HPDE6-E6E7 (cell line): ENCODE results near the gene KCNH3.
"Not testable (repeated sequence)": the region's sequence is repeated elsewhere in the genome, so short reads cannot be mapped to it uniquely, and the experiment has no call there.

Experiments used
- DNase-seq: peaks from one replicate; pipeline ENCODE4 v3.0.0; 2011; ENCODE audit warnings: missing footprints; ENCODE audit errors: extremely low spot score

KCNH3 gene

DNA sequence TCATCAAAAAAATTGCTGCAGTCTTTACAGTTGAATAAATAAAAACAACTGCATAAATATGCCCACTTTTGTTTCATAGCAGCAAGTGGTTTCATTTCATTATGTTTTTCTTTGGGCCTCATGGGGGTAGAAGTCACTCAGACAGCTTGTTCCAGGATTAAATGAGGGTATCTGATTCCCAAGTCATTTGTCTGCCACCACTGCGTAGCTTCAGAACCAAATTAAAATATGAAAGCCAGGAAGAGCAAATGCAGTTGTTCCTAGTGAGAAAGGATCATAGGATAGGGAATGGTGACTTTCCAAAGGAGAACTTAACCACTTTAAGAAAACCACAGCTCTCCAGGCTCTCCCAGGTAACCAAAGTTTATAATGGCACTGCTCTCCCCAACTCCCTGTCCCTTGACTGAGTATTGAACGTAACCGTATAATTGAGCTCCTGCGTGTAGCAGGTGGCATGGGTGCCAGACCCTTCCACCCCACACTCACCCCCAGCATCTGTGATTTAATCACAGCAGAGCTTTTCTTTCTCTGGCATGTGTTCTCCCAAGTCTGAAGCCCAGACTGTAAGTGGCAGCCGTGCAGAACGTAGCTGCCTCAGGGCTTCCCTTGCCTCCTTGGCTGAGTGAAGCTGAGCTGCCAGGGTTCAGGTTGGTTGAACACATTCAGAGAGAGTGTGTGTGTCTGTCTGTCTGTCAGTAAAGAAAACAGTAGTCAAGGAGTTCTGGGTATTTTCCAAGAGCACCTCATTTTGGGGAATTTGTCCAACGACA is 11.3 kb upstream of the KCNH3 start:
- no peak for DNase-seq

- no peak for DNase-seq
Observed at GRCh38 chr12:49529414-49529813, 9.4 kb upstream of the KCNH3 start.

DNA sequence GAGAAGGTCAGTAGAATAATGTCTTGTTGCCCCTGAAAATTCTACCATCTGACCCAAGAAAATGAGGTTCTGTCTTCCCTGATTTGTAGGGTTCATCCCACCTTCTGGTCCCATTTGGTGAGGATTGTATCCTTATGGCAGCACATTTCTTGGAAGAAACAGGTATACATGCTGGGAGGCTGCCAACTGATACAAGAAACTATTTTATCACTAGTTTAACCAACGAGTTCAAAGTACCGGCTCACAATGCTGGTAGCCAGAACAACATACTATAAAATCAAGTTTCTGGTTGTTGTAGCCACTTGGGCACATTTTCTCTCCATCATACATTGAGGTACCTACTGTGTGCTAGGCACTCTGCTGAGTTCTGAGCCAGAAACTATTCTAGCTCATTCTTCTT is 7.1 kb upstream of the KCNH3 start:
- DNase-seq: no peak

DNA sequence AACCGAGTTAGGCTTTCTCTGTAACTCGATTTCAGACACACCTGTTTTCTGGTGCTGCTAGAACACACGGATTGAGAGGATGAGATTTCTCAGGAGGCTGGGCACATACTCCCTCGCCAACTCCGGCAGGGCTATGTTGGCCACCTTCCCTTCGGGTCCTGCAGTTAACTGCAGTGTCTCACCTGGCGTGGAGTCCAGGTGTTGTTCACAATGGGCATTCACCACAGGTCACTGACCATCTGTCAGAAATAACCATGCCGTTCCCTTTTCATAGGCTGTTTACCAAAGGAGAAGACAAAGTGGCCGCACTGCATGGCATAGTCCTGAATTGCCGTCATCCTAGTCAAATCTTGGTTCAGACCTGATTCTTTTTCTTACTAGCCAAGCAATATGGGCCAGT is 5.5 kb upstream of the KCNH3 start:
- DNase-seq: no peak

DNA sequence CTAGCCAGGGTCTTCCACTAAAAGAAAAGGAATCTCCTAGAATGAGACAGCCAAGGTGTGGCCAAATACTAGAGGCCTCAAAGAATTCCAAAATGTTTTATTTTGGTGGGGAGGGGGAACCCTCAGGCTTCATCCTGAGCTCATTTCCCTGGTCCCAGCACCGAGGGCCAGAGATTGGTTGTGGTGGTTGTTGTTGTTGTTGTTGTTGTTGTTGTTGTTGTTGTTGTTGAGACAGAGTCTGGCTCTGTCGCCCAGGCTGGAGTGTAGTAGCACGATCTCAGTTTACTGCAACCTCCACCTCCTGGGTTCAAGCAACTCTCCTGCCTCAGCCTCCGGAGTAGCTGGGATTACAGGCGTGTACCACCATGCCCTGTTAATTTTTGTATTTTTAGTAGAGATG is 4.7 kb upstream of the KCNH3 start:
- not testable (repeated sequence) for DNase-seq

GRCh38 chr12:49534731-49535278 is 4.0 kb upstream of the KCNH3 start:
- no peak for DNase-seq

DNA sequence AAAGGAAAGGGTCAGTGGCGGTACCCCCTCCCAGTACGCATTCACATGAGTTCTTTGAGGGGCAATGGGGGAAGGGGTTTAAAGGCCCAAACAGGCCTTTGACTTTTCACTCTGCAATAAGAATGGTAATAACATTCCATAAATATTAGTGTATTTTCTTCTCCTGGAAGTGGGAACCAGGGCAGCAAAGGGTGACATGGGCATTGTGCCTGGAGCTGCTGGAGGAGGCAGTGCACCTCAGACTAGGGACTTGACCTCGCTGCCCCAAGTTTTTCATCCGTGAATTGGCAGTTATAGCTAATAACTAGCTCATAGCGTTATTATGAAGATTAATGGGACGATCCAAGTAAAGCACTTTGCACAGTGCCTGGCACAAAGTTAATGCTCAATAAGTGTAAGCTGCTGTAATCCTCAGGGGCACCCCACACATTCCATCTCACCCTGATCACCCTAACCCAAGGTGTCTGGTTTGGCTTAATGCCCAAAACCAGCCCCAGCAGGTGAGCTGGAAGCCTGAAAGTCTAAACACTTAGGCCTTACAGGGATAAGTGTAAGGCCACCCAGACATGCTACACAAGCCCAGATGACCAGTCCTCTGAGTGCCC is 2.8 kb upstream of the KCNH3 start:
- no peak for DNase-seq

DNA sequence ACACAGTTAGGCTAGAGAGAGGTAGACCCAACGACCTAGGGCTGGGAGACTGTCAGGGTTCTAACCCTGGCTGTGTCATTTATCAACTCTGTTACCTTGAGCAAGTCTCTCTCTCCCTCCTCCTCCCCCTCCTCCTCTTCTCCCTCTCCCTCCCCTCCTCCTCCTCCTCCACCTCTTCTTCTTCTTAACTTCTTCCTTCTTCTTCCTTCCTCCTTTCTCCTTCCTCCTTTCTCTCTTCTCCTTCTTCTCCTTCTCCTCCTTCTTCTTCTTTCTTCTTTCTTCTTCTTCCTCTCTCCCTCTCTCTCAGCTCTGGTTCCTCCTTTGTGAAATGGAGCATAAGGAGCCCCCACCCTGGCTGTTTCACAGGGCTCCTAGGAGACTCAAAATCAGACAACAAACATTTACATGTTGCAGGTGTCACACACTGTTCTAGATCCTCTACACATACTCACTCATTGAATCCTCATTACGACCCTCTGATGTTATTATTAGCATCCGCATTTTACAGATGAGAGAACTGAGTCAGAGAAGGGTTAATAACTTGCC is 2.2 kb upstream of the KCNH3 start:
- DNase-seq: no peak

- no peak for DNase-seq
Observed at GRCh38 chr12:49537231-49537751, 1.5 kb upstream of the KCNH3 start.

DNA sequence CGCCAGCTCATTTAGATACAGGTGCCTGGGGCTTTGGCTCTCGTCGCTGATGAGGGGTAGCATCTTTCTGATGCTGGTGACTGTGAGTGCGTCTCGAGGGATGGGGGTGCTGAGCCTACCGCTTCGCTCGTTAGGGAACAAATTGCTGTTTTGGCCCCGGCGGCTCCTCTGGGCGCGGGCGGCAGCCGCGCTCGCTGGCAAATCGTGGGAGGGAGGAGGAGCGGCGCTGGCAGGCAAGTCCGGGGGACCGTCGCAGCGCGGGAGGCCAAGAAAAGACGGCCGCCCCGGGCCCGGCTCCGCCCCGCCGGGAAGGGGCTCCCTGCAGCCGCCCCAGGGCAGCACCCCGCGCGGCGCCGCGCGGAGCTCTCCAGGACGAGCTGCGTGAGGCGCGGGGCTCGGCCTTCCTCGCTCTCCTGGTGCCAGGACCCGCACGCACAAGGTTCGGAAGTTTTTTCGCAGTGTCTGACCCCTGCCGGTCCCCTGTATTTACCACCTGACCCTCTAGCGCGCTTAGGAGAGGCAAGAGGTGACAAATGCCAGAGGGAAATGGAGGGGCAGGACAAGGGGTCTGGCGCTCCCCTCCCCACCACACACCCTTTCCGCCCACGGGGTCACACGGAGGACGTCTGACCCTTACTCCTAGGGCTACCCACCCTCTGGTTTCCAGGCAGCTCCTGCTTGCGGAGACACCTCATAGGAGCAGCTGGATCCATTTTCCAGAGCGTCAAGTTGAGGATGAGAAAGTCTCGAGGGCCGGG is 899 bp upstream of the KCNH3 start:
- no peak for DNase-seq

DNA sequence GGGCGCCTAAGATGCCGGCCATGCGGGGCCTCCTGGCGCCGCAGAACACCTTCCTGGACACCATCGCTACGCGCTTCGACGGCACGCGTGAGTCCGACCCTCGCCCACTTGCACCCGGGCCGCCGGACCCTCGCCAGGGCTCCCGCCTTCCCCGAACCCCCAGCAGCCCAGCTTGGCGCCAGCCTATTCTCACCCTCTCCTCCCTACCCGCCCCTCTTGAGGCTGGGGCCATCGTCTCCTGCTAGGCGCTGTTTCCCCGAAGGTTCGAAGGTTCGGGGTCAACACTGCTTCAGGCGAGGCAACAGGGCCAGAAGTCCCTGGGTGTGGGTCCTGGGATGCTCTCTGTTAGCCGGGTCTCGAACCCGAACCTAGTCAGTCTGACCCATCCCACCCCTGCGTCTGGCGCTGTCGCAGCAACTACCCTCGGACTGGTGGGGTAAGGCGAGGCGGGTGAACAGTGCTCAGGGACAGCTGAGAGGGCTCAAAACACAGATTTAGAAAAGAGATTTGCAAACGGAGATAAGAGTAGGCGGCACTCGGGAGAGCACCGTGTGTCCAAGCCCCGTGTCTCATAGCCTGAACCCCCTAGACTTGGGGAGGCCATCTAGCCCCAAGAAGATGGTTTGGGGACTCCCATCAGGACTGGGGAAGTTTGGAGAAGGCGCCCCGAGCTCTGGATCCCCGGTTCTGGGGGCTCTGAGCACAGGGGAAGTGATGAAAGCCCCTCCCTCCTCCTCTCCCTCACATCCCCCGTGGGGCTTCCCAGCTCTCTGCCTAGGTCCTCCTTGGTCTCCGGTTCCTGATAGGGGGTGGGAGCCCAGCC is 787 bp downstream of the KCNH3 start:
- no peak for DNase-seq

DNA sequence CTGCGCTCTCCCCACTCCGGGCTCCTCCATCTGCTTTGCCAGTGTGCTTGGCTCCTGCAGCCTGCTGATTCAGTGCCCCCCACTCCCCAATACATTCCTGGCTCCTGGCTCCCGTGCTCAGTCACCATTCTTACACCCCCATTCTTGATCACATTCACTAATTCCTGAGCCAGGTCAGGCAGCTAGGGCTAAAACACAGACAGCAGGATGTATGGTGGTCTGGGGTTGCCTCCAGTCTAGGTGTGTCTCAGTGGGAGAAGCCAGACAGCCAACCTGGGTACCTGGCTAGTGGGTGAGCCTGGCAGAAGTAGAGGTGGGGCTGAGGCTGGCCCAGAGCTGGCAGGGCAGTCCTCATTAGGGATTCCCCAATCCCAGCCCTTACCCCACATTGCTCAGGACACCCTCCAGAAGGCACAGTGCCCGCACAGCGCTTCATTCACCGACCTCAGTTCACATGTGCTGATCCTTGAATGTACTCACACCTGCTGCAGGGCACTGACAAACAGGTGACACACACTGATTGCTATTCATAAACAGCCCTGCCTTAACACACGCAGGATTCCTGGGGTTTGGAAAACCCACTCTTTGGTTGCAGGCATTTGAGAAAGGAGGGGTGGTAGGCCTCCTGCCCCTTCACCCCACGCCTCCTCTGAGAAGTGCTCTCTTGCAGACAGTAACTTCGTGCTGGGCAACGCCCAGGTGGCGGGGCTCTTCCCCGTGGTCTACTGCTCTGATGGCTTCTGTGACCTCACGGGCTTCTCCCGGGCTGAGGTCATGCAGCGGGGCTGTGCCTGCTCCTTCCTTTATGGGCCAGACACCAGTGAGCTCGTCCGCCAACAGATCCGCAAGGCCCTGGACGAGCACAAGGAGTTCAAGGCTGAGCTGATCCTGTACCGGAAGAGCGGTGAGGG is 1.7 kb downstream of the KCNH3 start:
- DNase-seq: peak; percentile 75

DNA sequence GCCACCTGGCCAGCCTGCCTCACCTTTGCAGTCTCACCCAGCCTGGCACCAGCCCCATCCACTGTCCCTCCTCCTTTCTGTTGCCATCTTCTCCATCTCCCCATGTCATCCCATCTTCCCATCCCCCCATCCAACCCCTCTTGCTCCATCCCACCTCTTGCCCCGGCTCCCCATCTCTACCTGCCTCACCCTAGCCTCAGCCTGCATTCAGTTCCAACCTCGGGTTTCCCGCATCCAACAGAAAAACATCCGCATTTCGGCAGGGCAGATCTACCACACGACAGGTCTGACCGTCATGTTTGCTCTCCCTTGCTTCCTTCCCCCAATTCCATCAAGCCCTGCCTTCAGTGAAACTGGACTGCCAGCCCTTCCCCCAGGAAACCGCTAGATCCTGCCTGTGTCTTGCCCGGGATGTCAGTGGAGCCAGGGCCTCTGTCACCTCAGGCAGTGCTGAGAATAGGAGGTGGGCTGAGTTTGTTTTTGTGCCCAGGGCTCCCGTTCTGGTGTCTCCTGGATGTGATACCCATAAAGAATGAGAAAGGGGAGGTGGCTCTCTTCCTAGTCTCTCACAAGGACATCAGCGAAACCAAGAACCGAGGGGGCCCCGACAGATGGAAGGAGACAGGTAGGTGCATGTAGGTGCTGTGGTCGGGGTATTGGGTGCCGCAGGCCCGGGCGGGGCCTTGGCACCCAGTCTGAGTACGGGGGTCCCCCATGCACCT is 2.5 kb downstream of the KCNH3 start:
- DNase-seq: no peak

- no peak for DNase-seq
Observed at GRCh38 chr12:49541911-49542505, 3.2 kb downstream of the KCNH3 start.

GRCh38 chr12:49542592-49543160 is 3.8 kb downstream of the KCNH3 start:
- no peak for DNase-seq

DNA sequence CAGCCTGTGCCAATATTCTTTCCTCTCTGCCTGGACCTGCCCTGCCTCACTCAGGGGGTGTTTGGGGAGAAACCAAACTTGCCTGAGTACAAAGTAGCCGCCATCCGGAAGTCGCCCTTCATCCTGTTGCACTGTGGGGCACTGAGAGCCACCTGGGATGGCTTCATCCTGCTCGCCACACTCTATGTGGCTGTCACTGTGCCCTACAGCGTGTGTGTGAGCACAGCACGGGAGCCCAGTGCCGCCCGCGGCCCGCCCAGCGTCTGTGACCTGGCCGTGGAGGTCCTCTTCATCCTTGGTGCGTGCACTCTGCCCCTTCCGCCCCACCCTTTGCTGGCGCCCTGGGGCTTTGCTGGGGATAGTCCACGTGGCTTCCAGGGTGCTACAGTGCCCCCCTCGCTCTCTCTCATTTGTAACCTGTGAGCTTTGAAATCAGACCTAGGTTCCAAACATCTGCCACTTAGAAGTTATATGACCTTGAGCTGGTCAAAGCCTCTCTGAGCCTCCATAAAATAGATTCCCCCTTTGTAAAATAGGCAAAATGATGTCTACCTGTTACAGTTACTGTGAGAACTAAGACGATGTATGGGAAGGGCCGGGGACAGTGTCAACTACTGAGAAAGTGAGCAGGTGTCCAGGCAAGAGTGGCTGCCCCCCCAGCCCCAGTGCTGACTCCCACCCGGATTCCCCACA is 4.5 kb downstream of the KCNH3 start:
- DNase-seq: no peak

DNA sequence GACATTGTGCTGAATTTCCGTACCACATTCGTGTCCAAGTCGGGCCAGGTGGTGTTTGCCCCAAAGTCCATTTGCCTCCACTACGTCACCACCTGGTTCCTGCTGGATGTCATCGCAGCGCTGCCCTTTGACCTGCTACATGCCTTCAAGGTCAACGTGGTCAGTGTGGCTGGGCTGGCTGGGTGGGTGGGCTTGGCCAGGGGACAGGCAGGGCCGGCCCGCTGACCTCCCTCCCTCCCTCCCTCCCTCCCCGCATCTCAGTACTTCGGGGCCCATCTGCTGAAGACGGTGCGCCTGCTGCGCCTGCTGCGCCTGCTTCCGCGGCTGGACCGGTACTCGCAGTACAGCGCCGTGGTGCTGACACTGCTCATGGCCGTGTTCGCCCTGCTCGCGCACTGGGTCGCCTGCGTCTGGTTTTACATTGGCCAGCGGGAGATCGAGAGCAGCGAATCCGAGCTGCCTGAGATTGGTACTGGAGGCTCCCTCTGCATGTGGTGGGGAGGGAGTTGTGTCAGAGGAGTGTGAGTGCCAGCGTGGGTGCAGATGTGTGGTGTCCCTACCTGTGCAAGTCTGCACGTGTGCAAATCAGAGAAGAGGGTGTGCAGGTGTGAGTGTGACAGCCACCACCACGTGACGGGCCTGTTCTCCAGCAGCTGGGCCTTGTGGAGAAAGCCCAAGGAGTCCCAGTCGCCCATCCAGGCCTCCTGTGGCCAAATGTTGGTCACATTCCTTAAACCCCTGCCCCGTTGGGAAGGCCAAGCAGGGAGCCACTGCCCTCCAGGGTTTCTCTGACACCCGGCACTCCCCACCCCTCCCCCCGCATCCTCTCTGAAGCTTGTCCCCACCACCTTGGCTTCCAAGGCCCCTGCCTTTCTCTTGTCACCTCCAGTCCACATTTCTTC is 5.3 kb downstream of the KCNH3 start:
- no peak for DNase-seq
